ENCODE data around the gene UBB. TPM values are rescaled to one million over a fixed set of nuclear protein-coding genes. Genes with fewer than 3 reads are reported as not detected.

UBB gene
- total RNA-seq, 6 experiments from 2014 or later, result 1,553 to 1,785 (median 1,678) TPM

GRCh38 chr17:16343569-16343968, 37.3 kb upstream of the UBB start:
- Mint-ChIP-seq H3K36me3 (ENCODE audit: low read depth) (0 out of 2 replicates have a peak, but pooled peaks cover 9% of the 10 kb centered on the region), H3K27me3 (ENCODE audit: insufficient read depth) (no peaks in the 10 kb centered on the region; the same call in 1 of the 2 replicates), H3K4me1 (ENCODE audit: low read depth) (0 out of 2 replicates have a peak, but pooled peaks cover 9% of the 10 kb centered on the region), H3K4me3 (no peak overlapping the region), H3K27ac (no peak overlapping the region), H3K9me3 (no peaks in the 10 kb centered on the region)
- TF ChIP-seq CTCF (IDR thresholded peaks at IDR 0.05), result no peak
- no peak for DNase-seq

GRCh38 chr17:16345565-16345964, 35.3 kb upstream of the UBB start:
- H3K27me3 Mint-ChIP-seq (ENCODE audit: insufficient read depth), result no peaks in the 10 kb centered on the region; the same call in none of the 2 replicates

GRCh38 chr17:16346721-16347271, 34.1 kb upstream of the UBB start:
- no peak overlapping the region for H3K4me3 Mint-ChIP-seq
- peaks cover 16% of the 10 kb centered on the region for H3K4me1 Mint-ChIP-seq (ENCODE audit: low read depth)
- H3K27me3 Mint-ChIP-seq (ENCODE audit: insufficient read depth), result no peaks in the 10 kb centered on the region; the same call in none of the 2 replicates
- TF ChIP-seq CTCF (IDR thresholded peaks at IDR 0.05), result no peak
- 0 out of 2 replicates have a peak, but pooled peaks cover 9% of the 10 kb centered on the region for H3K36me3 Mint-ChIP-seq (ENCODE audit: low read depth)
- H3K9me3 Mint-ChIP-seq, result no peaks in the 10 kb centered on the region
- no peak overlapping the region for H3K27ac Mint-ChIP-seq
- no peak for DNase-seq

More at GRCh38 chr17:16345565-16345964, 35.3 kb upstream of the UBB start:
- Mint-ChIP-seq H3K9me3 (no peaks in the 10 kb centered on the region), H3K4me1 (ENCODE audit: low read depth) (0 out of 2 replicates have a peak, but pooled peaks cover 9% of the 10 kb centered on the region), H3K4me3 (no peak overlapping the region), H3K36me3 (ENCODE audit: low read depth) (0 out of 2 replicates have a peak, but pooled peaks cover 9% of the 10 kb centered on the region), H3K27ac (no peak overlapping the region)
- TF ChIP-seq CTCF (IDR thresholded peaks at IDR 0.05), result no peak
- no peak for DNase-seq

GRCh38 chr17:16348586-16348985, 32.3 kb upstream of the UBB start:
- H3K27ac Mint-ChIP-seq, result no peak overlapping the region
- H3K4me3 Mint-ChIP-seq, result no peak overlapping the region
- H3K27me3 Mint-ChIP-seq (ENCODE audit: insufficient read depth), result peaks cover 7% of the 10 kb centered on the region
- H3K36me3 Mint-ChIP-seq (ENCODE audit: low read depth), result 0 out of 2 replicates have a peak, but pooled peaks cover 4% of the 10 kb centered on the region
- DNase-seq, result no peak
- no peak for TF ChIP-seq CTCF (IDR thresholded peaks at IDR 0.05)
- peaks cover 15% of the 10 kb centered on the region for H3K4me1 Mint-ChIP-seq (ENCODE audit: low read depth)
- H3K9me3 Mint-ChIP-seq, result no peaks in the 10 kb centered on the region

GRCh38 chr17:16349431-16349830, 31.5 kb upstream of the UBB start:
- no peaks in the 10 kb centered on the region for H3K9me3 Mint-ChIP-seq
- no peak for DNase-seq
- H3K27ac Mint-ChIP-seq, result no peak overlapping the region
- TF ChIP-seq CTCF (IDR thresholded peaks at IDR 0.05), result no peak
- H3K4me3 Mint-ChIP-seq, result no peak overlapping the region
- peaks cover 15% of the 10 kb centered on the region for H3K4me1 Mint-ChIP-seq (ENCODE audit: low read depth)
- H3K27me3 Mint-ChIP-seq (ENCODE audit: insufficient read depth), result peaks cover 7% of the 10 kb centered on the region
- H3K36me3 Mint-ChIP-seq (ENCODE audit: low read depth), result no peaks in the 10 kb centered on the region
